Superior temporal gyrus (tissue), 1 donor: Measurements from ENCODE around the gene ZFP36L2.

Experiments
- DNase-seq: peaks from one replicate; pipeline ENCODE4 v3.0.0-alpha.2; 2016; ENCODE audit errors: extremely low spot score

Gene ZFP36L2

DNA sequence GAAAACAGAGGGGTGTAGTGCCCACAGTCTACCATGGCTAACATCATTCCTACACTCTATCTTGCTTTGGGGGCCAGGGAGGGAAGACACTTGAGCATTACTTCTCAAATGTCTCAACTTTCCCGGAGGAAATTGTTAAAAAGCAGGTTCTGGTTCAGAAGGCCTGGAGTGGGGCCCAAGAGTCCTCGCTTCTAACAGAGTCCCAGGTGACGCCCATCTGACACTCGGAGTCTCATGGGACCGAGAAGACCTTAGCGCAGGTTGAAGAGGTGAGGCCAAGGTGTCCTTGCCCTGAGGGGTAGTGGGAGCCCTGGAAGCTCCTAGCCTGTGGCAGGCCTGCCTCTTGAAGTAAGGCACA lies 40.1 kb downstream of the ZFP36L2 start:
- no peak for DNase-seq

DNA sequence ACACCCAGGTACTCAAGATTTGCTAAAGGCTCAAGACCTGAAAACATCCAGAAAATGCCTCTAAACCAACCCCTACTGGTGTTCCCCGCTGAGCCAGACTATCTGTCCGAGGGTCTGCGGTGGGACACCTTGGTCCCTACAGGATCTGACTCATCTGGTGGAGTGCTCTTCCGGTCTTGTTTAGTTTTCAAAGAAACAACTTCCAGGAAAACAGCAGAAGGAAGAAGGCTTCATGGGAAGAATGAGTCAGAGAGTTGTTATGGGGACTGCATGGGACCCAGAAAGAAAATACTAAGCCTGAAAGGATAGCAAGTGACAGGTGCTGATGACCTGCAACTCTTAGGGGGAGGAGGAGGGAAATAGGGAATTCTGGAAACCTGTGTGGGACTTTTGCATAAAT lies 41.3 kb downstream of the ZFP36L2 start:
- DNase-seq: no peak

DNA sequence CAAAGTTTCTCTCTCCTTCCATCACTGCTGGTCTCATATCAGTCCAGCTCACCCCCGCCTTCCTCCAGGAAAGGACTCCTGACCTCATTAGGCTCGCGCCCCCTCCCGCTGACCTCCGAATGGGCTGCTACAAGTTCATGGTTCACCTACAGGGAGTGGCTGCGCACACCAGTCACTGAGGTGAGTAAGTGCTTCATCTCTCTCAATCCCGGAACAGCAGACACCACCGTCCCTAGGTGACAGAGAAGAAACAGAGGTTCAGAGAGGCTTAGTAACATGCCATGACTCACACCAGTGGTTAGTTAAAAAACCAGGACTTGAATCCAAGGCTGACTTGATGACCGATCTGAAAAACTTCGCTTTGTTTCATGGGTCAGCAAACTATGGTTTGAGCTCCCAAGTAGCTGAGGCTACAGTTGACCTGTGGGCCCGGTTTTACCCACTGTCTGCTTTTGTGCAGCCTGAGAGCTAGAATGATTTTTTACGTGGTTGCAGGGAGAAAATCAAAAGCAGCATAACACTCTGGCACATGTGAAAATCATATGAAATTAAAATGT lies 42.0 kb downstream of the ZFP36L2 start:
- DNase-seq: no peak

DNA sequence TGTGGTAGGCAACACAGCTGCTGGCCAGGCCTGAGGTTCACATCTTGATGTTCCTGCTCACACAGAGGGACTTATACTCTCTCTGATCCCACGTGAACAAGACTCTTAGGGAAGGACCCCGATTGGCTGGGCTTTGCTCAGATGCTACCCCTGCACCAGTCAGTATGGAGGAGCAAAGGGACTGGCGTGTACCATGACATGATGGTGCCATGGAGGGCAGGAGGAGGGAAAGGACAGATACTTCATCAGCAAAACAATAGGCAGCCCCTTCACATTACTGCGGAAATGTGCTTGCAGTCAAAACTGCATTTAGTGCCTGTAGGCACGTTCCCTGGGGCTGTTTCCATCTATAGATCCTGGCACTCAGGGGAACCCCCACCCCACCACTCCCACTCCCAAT lies 42.7 kb downstream of the ZFP36L2 start:
- DNase-seq: no peak

DNA sequence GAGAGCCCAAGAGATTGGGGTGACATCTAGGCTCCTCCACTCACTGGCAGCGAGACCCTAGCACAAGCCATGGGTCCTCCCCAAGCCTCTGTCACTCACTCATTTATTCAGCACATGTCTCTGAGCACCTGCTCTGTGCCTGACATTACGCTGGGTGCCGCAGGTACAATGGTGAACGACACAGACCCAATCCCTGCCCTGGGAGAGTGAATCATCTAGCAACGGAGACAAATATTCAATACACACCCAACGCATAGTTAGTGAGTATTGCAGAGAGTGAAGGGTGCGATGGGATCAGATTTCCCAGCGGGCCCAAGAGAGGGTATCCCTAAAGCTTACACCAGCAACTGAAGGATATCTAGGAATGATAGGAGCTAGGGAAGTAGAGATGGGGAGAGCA lies 45.5 kb downstream of the ZFP36L2 start:
- no peak for DNase-seq

DNA sequence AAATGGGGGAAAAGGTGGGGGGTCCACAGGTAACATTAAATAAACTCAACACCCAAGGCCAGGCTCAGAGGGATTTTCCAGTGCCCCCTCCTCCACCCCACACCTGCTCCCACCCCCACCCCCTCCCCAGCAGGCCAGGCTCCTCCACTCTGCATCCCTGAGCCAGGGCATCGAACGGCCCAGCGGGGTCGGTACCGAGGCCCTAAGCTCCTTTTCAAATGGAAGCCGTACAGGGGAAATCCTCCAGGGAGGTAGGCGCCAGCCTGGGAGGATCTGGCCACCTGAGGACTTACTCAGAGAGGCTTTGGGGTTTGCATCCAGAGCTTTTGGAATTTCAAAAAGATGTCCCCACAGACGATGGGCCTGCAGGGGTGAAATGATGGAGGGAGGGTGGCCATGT lies 46.5 kb downstream of the ZFP36L2 start:
- DNase-seq: no peak

DNA sequence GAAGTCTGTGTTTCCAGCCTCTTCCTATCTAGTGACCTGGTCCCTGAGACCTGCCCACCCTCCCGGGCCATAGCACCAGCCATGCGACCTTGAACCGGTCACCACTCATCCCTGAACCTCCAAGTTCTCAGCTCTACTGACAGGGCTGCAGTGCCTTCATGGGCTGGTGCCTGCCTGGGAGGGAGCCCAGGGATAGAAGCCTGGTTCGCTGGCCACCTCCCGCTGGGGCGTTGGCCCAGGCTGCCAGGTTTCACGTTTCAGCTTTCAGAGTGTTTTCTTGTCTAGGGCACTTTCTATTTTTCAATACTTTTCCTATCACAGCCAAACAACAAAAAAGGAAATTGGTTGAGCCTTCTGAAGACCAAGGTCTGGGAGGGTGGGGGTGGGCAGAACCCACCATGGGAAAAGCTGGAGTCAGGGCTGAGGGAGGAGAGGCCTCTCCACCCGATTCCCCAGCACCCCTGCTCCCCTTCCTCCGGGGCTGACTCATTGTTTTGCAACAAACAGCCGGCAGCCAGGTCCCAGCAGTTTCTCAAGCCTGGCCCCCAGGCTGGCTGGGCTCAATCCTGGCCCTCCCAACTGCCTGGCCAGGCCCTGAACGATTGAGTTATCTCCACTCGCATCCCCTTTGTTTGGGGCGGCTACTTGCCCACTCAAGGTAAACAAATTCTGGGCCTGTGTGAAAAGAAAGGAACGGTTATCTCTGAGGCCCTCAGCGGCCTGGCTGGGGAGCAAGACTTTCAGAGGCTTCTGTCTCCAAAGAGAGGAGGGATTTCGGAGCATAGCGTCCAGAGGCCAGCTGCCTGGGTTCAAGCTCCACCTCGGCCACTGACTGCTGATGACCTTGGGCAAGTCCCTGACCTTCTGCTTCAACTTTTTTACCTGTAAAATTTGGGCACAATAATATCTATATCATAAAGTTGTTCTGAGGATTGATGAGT lies 47.5 kb downstream of the ZFP36L2 start:
- no peak for DNase-seq

DNA sequence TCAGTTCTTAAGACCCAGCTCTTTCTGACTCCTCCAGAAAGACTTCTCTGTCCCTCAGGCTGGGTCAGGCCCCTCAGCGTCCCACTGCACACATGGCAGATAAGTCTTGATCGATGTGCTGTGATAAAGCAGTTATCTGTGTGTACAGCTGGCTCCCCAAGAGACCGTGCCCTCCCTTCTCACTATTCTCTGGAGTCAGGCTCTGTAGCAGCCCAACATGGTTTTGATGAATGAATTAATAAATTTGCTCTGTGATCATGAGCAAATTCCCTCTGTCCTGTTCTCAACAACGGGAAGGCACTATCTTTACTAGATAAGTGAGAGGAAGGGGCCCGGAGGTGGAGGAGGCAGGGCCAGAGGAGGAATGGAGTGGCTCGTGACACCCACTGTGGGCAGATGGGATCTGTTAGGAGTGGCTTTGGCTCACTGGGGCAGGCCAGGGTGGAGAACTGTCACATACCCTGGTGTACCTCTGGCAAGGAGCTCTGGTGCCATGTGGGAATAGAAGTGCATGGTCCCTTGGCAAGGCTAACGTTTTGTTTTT lies 48.3 kb downstream of the ZFP36L2 start:
- no peak for DNase-seq

DNA sequence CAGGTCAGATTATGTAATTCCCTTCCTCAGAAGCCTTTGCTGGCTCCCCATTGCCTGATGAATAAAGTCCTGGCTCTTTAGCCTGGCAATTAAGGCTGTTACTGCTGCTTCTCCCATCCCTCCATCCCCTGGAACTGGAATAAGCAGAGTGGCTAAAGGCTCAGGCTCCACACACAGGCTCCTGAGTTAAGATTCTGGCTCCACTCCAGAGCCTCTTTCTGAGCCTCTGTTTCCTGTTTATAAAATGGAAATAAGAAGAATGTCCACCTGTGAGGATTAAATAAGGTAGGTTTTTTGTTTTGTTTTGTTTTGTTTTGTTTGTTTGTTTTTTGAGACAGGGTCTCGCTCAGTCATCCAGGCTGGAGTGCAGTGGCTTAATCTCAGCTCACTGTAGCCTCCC lies 50.0 kb downstream of the ZFP36L2 start:
- no peak for DNase-seq

DNA sequence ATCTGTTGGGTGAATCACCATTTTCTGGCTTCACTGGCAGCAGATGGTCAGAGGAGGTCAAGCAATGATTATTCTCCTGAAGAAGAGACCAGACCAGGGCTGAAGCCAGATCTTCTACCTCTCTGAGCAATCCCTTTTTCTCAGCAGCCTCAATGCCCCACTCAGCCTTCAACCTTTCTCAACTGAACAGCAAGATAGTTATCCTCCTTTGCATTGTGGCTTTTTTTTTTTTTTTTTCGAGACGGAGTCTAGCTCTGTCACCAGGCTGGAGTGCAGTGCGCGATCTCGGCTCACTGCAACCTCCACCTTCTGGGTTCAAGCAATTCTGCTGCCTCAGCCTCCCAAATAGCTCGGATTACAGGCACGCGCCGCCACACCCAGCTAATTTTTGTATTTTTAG lies 50.5 kb downstream of the ZFP36L2 start:
- DNase-seq: no peak

DNA sequence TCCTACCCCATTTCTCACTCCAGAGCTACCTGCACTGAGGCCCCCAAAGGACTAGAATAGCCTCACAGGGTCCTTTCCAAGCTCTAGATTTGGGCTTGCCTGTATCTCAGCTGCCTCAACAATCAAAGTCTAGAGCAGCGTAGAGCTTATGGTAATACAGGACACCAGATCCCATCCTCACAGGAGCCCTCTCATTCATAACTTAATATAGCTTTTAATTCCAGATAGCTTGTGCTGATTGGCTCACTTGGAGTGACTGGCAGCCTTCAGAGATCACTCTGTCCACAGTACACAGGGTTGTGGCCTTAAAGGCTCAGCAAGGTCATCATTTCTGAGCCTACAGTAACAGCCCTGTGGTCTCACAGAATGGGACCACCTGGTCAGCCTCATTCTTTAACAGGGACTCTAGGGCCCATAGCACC lies 51.4 kb downstream of the ZFP36L2 start:
- no peak for DNase-seq

DNA sequence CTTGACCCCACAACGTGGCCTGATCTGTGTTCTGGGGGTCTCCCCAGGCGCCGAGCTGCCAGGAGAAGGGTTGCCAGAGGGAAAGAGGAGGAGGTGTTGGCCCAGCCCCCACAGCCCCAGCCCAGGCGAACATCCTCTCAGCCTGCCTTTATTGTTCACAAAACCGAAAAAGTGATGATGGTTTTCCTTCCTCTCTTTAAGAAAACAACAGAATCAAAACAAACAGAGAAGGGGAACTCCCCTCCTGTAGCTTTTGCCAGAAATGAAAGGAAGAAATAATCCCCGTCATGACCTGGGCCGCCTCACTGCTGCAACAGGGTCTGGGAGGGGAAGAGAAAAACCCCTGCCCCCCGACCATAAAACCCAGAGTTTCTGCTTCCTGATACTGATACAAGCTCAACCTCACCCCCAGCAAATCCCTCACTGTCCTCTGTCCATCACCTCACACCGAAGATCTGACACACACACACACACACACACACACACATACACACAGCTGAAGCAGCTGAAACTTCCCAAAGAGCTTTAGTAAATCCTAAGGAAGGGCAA lies 52.0 kb downstream of the ZFP36L2 start:
- DNase-seq: no peak
